Thymus (tissue), 11 donors: Measurements from ENCODE around the gene GPSM1. TPM values are rescaled to one million over a fixed set of nuclear protein-coding genes. Genes with fewer than 3 reads are reported as not detected.

ENCODE experiments used
- DNase-seq, 9 donors: peaks; one replicate each; pipeline ENCODE4 v3.0.0-alpha.2; 2013; ENCODE audit warnings: low spot score in 9 of 9, low read depth in 6 of 9, missing footprints in 1 of 9
- H3K27ac ChIP-seq, 2 donors: one replicate each; pipeline ENCODE4 v1.5.1; 2013; ENCODE audit warnings: control low read depth in 1 of 2, low read depth in 1 of 2, low read length in 1 of 2, mild to moderate bottlenecking in 1 of 2, moderate library complexity in 1 of 2
- H3K27me3 ChIP-seq, 2 donors: one replicate each; pipeline ENCODE4 v1.5.1; 2013; ENCODE audit warnings: low read length in 1 of 2; ENCODE audit not compliant: control insufficient read depth in 2 of 2, insufficient read depth in 1 of 2
- H3K36me3 ChIP-seq, 2 donors: one replicate each; pipeline ENCODE4 v1.5.1; 2013; ENCODE audit warnings: low read length in 1 of 2, mild to moderate bottlenecking in 1 of 2, moderate library complexity in 1 of 2; ENCODE audit not compliant: control insufficient read depth in 2 of 2, insufficient read depth in 2 of 2
- H3K4me1 ChIP-seq, 2 donors: one replicate each; pipeline ENCODE4 v1.5.1; 2013; ENCODE audit warnings: low read length in 2 of 2; ENCODE audit not compliant: control insufficient read depth in 2 of 2, insufficient read depth in 2 of 2
- H3K4me3 ChIP-seq, 2 donors: one replicate each; pipeline ENCODE4 v1.5.1; 2013; ENCODE audit warnings: low read length in 2 of 2, control low read depth in 1 of 2, mild to moderate bottlenecking in 1 of 2
- H3K9me3 ChIP-seq, 2 donors: one replicate each; pipeline ENCODE4 v1.5.1; 2013; ENCODE audit warnings: low read length in 1 of 2, mild to moderate bottlenecking in 1 of 2; ENCODE audit not compliant: control insufficient read depth in 2 of 2, insufficient read depth in 1 of 2
- WGBS: extraction: QIAGEN DNeasy Blood & Tissue Kit; methylation state at CpG from one replicate; pipeline ENCODE4 v1.1.7; 2013; 5-methylcytosine and 5-hydroxymethylcytosine counted together
- polyA plus RNA-seq: library from polyadenylated mRNA; stranded (reverse); fragments of 200-250 nt; gene quantifications from one replicate; pipeline ENCODE4 v1.2.3, GENCODE V29; 2013
- total RNA-seq: library from RNA; stranded (reverse); fragments of 120-200 nt; gene quantifications from one replicate; pipeline ENCODE4 v1.2.4, GENCODE V29; 2013
- donor health status: healthy.

The GPSM1 gene
- total and polyA plus RNA-seq, 2 donors: 6.1 to 13.1 TPM

GRCh38 chr9:136308702-136309053 is 18.7 kb upstream of the GPSM1 start:
- peaks cover 0 to 14% of the 10 kb centered on the region in 2 donors for H3K27me3 ChIP-seq
- no peak for DNase-seq
- H3K36me3 ChIP-seq: no peaks in the 10 kb centered on the region
- H3K27ac ChIP-seq: no peak overlapping the region
- peaks cover 7 to 41% of the 10 kb centered on the region in 2 donors for H3K4me1 ChIP-seq
- H3K9me3 ChIP-seq: peaks cover 0 to 6% of the 10 kb centered on the region in 2 donors
- H3K4me3 ChIP-seq: no peak overlapping the region

- no peak overlapping the region for H3K27ac ChIP-seq
- no peaks in the 10 kb centered on the region for H3K36me3 ChIP-seq
- H3K4me1 ChIP-seq: peaks cover 7 to 41% of the 10 kb centered on the region in 2 donors
- no peak for DNase-seq
- H3K4me3 ChIP-seq: no peak overlapping the region
- H3K27me3 ChIP-seq: peaks cover 0 to 14% of the 10 kb centered on the region in 2 donors
- peaks cover 0 to 10% of the 10 kb centered on the region in 2 donors for H3K9me3 ChIP-seq
- 30% methylated on average over 22 of the region's 22 CpGs for WGBS
Observed at GRCh38 chr9:136309101-136309801, 18.1 kb upstream of the GPSM1 start.

GRCh38 chr9:136309806-136310220 is 17.5 kb upstream of the GPSM1 start:
- WGBS: 96% methylated on average over 5 of the region's 5 CpGs
- H3K4me1 ChIP-seq: peaks cover 7 to 41% of the 10 kb centered on the region in 2 donors
- no peaks in the 10 kb centered on the region for H3K36me3 ChIP-seq
- H3K4me3 ChIP-seq: no peak overlapping the region
- no peak for DNase-seq
- H3K27me3 ChIP-seq: peaks cover 0 to 14% of the 10 kb centered on the region in 2 donors
- H3K9me3 ChIP-seq: peaks cover 0 to 14% of the 10 kb centered on the region in 2 donors
- H3K27ac ChIP-seq: no peak overlapping the region

GRCh38 chr9:136310273-136311030 is 16.9 kb upstream of the GPSM1 start:
- 50% methylated on average over 28 of the region's 28 CpGs for WGBS
- Histone ChIP-seq H3K4me3 (no peak overlapping the region), H3K27ac (no peak overlapping the region), H3K27me3 (peaks cover 0 to 14% of the 10 kb centered on the region in 2 donors), H3K36me3 (no peaks in the 10 kb centered on the region), H3K9me3 (peaks cover 0 to 21% of the 10 kb centered on the region in 2 donors), H3K4me1 (peaks cover 7 to 41% of the 10 kb centered on the region in 2 donors)
- no peak for DNase-seq

GRCh38 chr9:136311051-136312008 is 16.0 kb upstream of the GPSM1 start:
- Histone ChIP-seq H3K27me3 (peaks cover 0 to 8% of the 10 kb centered on the region in 2 donors), H3K27ac (no peak overlapping the region), H3K36me3 (no peaks in the 10 kb centered on the region), H3K4me3 (no peak overlapping the region), H3K4me1 (peaks cover 7 to 37% of the 10 kb centered on the region in 2 donors), H3K9me3 (peaks cover 0 to 29% of the 10 kb centered on the region in 2 donors)
- peak in 3 of 9 donors; percentile 43 to 67 (median 54) for DNase-seq
- WGBS: 63% methylated on average over 23 of the region's 23 CpGs

GRCh38 chr9:136312009-136312375 is 15.3 kb upstream of the GPSM1 start:
- no peaks in the 10 kb centered on the region for H3K36me3 ChIP-seq
- no peak for DNase-seq
- WGBS: 80% methylated on average over 10 of the region's 10 CpGs
- H3K27me3 ChIP-seq: peaks cover 0 to under 1% of the 10 kb centered on the region in 2 donors
- peaks cover 0 to 35% of the 10 kb centered on the region in 2 donors for H3K9me3 ChIP-seq
- no peak overlapping the region for H3K4me3 ChIP-seq
- no peak overlapping the region for H3K27ac ChIP-seq
- peaks cover 7 to 37% of the 10 kb centered on the region in 2 donors for H3K4me1 ChIP-seq

GRCh38 chr9:136312436-136312835 is 14.9 kb upstream of the GPSM1 start:
- no peaks in the 10 kb centered on the region for H3K27me3 ChIP-seq
- 71% methylated on average over 12 of the region's 12 CpGs for WGBS
- peaks cover 0 to 33% of the 10 kb centered on the region in 2 donors for H3K9me3 ChIP-seq
- H3K4me1 ChIP-seq: peaks cover 7 to 41% of the 10 kb centered on the region in 2 donors
- no peak overlapping the region for H3K4me3 ChIP-seq
- no peak overlapping the region for H3K27ac ChIP-seq
- no peaks in the 10 kb centered on the region for H3K36me3 ChIP-seq
- peak in 6 of 9 donors; percentile 46 to 81 (median 68) for DNase-seq

GRCh38 chr9:136313111-136314055 is 14.0 kb upstream of the GPSM1 start:
- Histone ChIP-seq H3K4me3 (no peak overlapping the region), H3K27me3 (no peaks in the 10 kb centered on the region), H3K36me3 (no peaks in the 10 kb centered on the region), H3K27ac (no peak overlapping the region), H3K4me1 (peaks cover 7 to 50% of the 10 kb centered on the region in 2 donors), H3K9me3 (peaks cover 0 to 28% of the 10 kb centered on the region in 2 donors)
- no peak for DNase-seq
- WGBS: 96% methylated on average over 18 of the region's 18 CpGs
